Measurements from ENCODE around the gene GPAM.

GRCh38 chr10:112126901-112127300, 56.7 kb downstream of the GPAM start:
- no peak for TF ChIP-seq CTCF (IDR thresholded peaks at IDR 0.05; ENCODE audit: insufficient read depth, low read depth, low read length)
- TF ChIP-seq EZH2 (IDR thresholded peaks at IDR 0.05; ENCODE audit: insufficient read depth, low read length) = no peak

Measured in astrocyte (in vitro differentiated cells and primary cell).